Mesenteric fat pad (tissue), 1 donor: Measurements from ENCODE around the gene PRF1. TPM values are rescaled to one million over a fixed set of nuclear protein-coding genes. Genes with fewer than 3 reads are reported as not detected.

ENCODE experiments used
- DNase-seq: peaks from one replicate; pipeline ENCODE4 v3.0.0-alpha.2; 2020; ENCODE audit warnings: low spot score
- total RNA-seq: library from RNA; stranded (reverse); fragmentation: NEBNext Ultra II Directional; extraction: Animal tissue kit (Norgen Biotek cat#: 25700); gene quantifications from one replicate; pipeline ENCODE4 v1.2.1, GENCODE V29; 2021
- donor health status: DM: yes; HTN: yes; CAD: no.

The PRF1 gene
- total RNA-seq, 1 donor from 2014 or later, result 4.0 TPM

- no peak for DNase-seq
Observed at GRCh38 chr10:70578371-70578947, 24.1 kb downstream of the PRF1 start.

GRCh38 chr10:70576803-70577517 lies 25.6 kb downstream of the PRF1 start:
- no peak for DNase-seq

- DNase-seq, result no peak
Observed at GRCh38 chr10:70575874-70576802, 26.4 kb downstream of the PRF1 start.

- no peak for DNase-seq
Observed at GRCh38 chr10:70575486-70575873, 27.1 kb downstream of the PRF1 start.

GRCh38 chr10:70573599-70574506 lies 28.7 kb downstream of the PRF1 start:
- DNase-seq, result no peak

GRCh38 chr10:70571636-70572439 lies 30.7 kb downstream of the PRF1 start:
- DNase-seq, result no peak

- DNase-seq, result no peak
Observed at GRCh38 chr10:70571236-70571635, 31.3 kb downstream of the PRF1 start.

- DNase-seq, result no peak
Observed at GRCh38 chr10:70568781-70569495, 33.6 kb downstream of the PRF1 start.

- no peak for DNase-seq
Observed at GRCh38 chr10:70568113-70568512, 34.4 kb downstream of the PRF1 start.

- DNase-seq, result no peak
Observed at GRCh38 chr10:70567603-70568002, 34.9 kb downstream of the PRF1 start.

GRCh38 chr10:70566515-70567290 lies 35.8 kb downstream of the PRF1 start:
- no peak for DNase-seq

- DNase-seq, result no peak
Observed at GRCh38 chr10:70565556-70566514, 36.7 kb downstream of the PRF1 start.

- no peak for DNase-seq
Observed at GRCh38 chr10:70564901-70565351, 37.6 kb downstream of the PRF1 start.

- DNase-seq, result no peak
Observed at GRCh38 chr10:70564113-70564725, 38.3 kb downstream of the PRF1 start.

GRCh38 chr10:70563230-70563629 lies 39.3 kb downstream of the PRF1 start:
- no peak for DNase-seq

- no peak for DNase-seq
Observed at GRCh38 chr10:70562036-70562755, 40.3 kb downstream of the PRF1 start.
